Measurements from ENCODE around the gene GNAT1. TPM values are rescaled to one million over a fixed set of nuclear protein-coding genes. Genes with fewer than 3 reads are reported as not detected.
A peak's percentile ranks its signal among the peaks of the same experiment; 100 is the strongest.

Gene GNAT1
- total and polyA plus RNA-seq, 2 of the 13 experiments (the other 11 are each of a cell fraction or from before 2014, with no cell fraction given): 0.15 TPM; not detected in 1

- TF ChIP-seq MED13 (CRISPR knock-in tag; IDR thresholded peaks at IDR 0.05) (peak; percentile 19; the same call in 1 of the 2 replicates), ZNF720 (CRISPR knock-in tag; IDR thresholded peaks at IDR 0.05) (no peak), NR2C2 (CRISPR knock-in tag; IDR thresholded peaks at IDR 0.05; ENCODE audit: borderline replicate concordance) (peak; percentile 66; the same call in 1 of the 2 replicates), PRMT3 (CRISPR knock-in tag; IDR thresholded peaks at IDR 0.05; ENCODE audit: borderline replicate concordance, low read depth) (0 out of 2 replicates have a peak, but pooled peaks have one; percentile 42), DMAP1 (CRISPR knock-in tag; IDR thresholded peaks at IDR 0.05) (peak; percentile 68; the same call in 1 of the 2 replicates), ATF7-NPFF (CRISPR knock-in tag; IDR thresholded peaks at IDR 0.05; ENCODE audit: low read depth) (peak; percentile 82; the same call in 1 of the 2 replicates), ZNF225 (CRISPR knock-in tag; IDR thresholded peaks at IDR 0.05) (0 out of 2 replicates have a peak, but pooled peaks have one; percentile 47), ZNF691 (CRISPR knock-in tag; IDR thresholded peaks at IDR 0.05; ENCODE audit: borderline replicate concordance, low read depth) (peak; percentile 76; the same call in 1 of the 2 replicates), MTF2 (CRISPR knock-in tag; IDR thresholded peaks at IDR 0.05; ENCODE audit: borderline replicate concordance) (0 out of 2 replicates have a peak, but pooled peaks have one; percentile 45), ZBED4 (CRISPR knock-in tag; IDR thresholded peaks at IDR 0.05; ENCODE audit: borderline replicate concordance) (peak; percentile 85), REPIN1 (CRISPR knock-in tag; IDR thresholded peaks at IDR 0.05; ENCODE audit: borderline replicate concordance, low read depth) (peak; percentile 85; the same call in 1 of the 2 replicates), PBX2 (CRISPR knock-in tag; IDR thresholded peaks at IDR 0.05) (0 out of 2 replicates have a peak, but pooled peaks have one; percentile 14), ZSCAN25 (CRISPR knock-in tag; IDR thresholded peaks at IDR 0.05) (peak; percentile 21; the same call in 1 of the 2 replicates), SIN3B (IDR thresholded peaks at IDR 0.05; ENCODE audit: low read length) (no peak), SOX6 (IDR thresholded peaks at IDR 0.05) (no peak), SOX6 (CRISPR knock-in tag; IDR thresholded peaks at IDR 0.05) (peak; percentile 41; the same call in 1 of the 2 replicates), CHD2 (IDR thresholded peaks at IDR 0.05; ENCODE audit: low read depth, low read length) (peak; percentile 32; the same call in 1 of the 2 replicates), HOXA3 (CRISPR knock-in tag; IDR thresholded peaks at IDR 0.05) (peak; percentile 87), ARNT2 (CRISPR knock-in tag; IDR thresholded peaks at IDR 0.05; ENCODE audit: low read depth) (peak; percentile 89), PTBP1 (IDR thresholded peaks at IDR 0.05; ENCODE audit: low read depth, low read length, poor library complexity, severe bottlenecking) (no peak), SNAPC2 (CRISPR knock-in tag; IDR thresholded peaks at IDR 0.05) (no peak), HIC2 (CRISPR knock-in tag; IDR thresholded peaks at IDR 0.05; ENCODE audit: low read depth) (peak; percentile 33; the same call in 1 of the 2 replicates)
Observed at GRCh38 chr3:50227390-50228183, 36.2 kb downstream of the GNAT1 start (continued).

Measured in HepG2 (cell line).